ENCODE data around the gene IMP4.
A peak's percentile ranks its signal among the peaks of the same experiment; 100 is the strongest.

IMP4 gene

GRCh38 chr2:130336877-130337734 lies 5.6 kb upstream of the IMP4 start:
- DNase-seq = peak; percentile 7

GRCh38 chr2:130337735-130338325 lies 4.9 kb upstream of the IMP4 start:
- DNase-seq = no peak

- no peak for DNase-seq
Observed at GRCh38 chr2:130338793-130339345, 3.8 kb upstream of the IMP4 start.

GRCh38 chr2:130339885-130340745 lies 2.6 kb upstream of the IMP4 start:
- DNase-seq = no peak

- DNase-seq = no peak
Observed at GRCh38 chr2:130341562-130342019, 1.1 kb upstream of the IMP4 start.

GRCh38 chr2:130342020-130342532 lies 621 bp upstream of the IMP4 start:
- DNase-seq = peak; percentile 66

- DNase-seq = no peak
Observed at GRCh38 chr2:130344578-130344977, 1.9 kb downstream of the IMP4 start.

GRCh38 chr2:130345091-130345490 lies 2.4 kb downstream of the IMP4 start:
- no peak for DNase-seq

GRCh38 chr2:130345611-130346010 lies 2.9 kb downstream of the IMP4 start:
- no peak for DNase-seq

GRCh38 chr2:130346041-130346740 lies 3.5 kb downstream of the IMP4 start:
- DNase-seq = no peak

- no peak for DNase-seq
Observed at GRCh38 chr2:130346741-130347066, 4.0 kb downstream of the IMP4 start.

- no peak for DNase-seq
Observed at GRCh38 chr2:130347220-130347925, 4.7 kb downstream of the IMP4 start.

GRCh38 chr2:130349174-130349573 lies 6.5 kb downstream of the IMP4 start:
- no peak for DNase-seq

GRCh38 chr2:130351711-130352110 lies 9.0 kb downstream of the IMP4 start:
- DNase-seq = no peak

- DNase-seq = no peak
Observed at GRCh38 chr2:130352237-130352636, 9.5 kb downstream of the IMP4 start.

- DNase-seq = no peak
Observed at GRCh38 chr2:130353291-130354138, 10.8 kb downstream of the IMP4 start.

GRCh38 chr2:130354139-130354428 lies 11.4 kb downstream of the IMP4 start:
- DNase-seq = no peak

- no peak for DNase-seq
Observed at GRCh38 chr2:130355172-130355577, 12.5 kb downstream of the IMP4 start.

- DNase-seq = peak; percentile 35
Observed at GRCh38 chr2:130355578-130356431, 13.1 kb downstream of the IMP4 start, which contains the start of gene PTPN18. Gene PTPN18, plus strand, starts transcription at chr2:130356056. Its CDS starts 52 bp downstream, at chr2:130356108.

- DNase-seq = no peak
Observed at GRCh38 chr2:130357864-130358263, 15.2 kb downstream of the IMP4 start.
